ENCODE results near the gene PRR14L. TPM values are rescaled to one million over a fixed set of nuclear protein-coding genes. Genes with fewer than 3 reads are reported as not detected.

The PRR14L gene
- total RNA-seq, 1 donor from 2014 or later = 69.8 TPM

GRCh38 chr22:31647066-31647465 is 102.9 kb downstream of the PRR14L start:
- peaks cover 9% of the 10 kb centered on the region for H3K36me3 Mint-ChIP-seq (ENCODE audit: low read depth, unreplicated experiment)
- H3K9me3 Mint-ChIP-seq (ENCODE audit: unreplicated experiment) = no peaks in the 10 kb centered on the region
- Histone ChIP-seq H3K27ac (ENCODE audit: low read depth, low read length) (peak overlapping the region; percentile 97), H2AFZ (ENCODE audit: low read depth, low read length) (no peak overlapping the region), H3K4me1 (ENCODE audit: insufficient read depth, low read length) (peaks cover 36% of the 10 kb centered on the region), H4K20me1 (ENCODE audit: insufficient read depth, low read length) (peaks cover 7% of the 10 kb centered on the region), H3K4me3 (ENCODE audit: insufficient read depth, low read depth, low read length) (no peak overlapping the region), H3K9me3 (ENCODE audit: insufficient read depth, low read depth, low read length) (no peaks in the 10 kb centered on the region), H3K4me2 (ENCODE audit: low read length) (peak overlapping the region; percentile 50), H3K79me2 (ENCODE audit: insufficient read depth, low read length) (peaks cover 39% of the 10 kb centered on the region), H3K9ac (ENCODE audit: low read length) (peak overlapping the region; percentile 81), H3K27me3 (ENCODE audit: insufficient read depth, low read length) (no peaks in the 10 kb centered on the region), H3K36me3 (ENCODE audit: insufficient read depth, low read length) (no peaks in the 10 kb centered on the region)
- peaks cover 36% of the 10 kb centered on the region for H3K4me1 Mint-ChIP-seq (ENCODE audit: low read depth, unreplicated experiment)
- no peak overlapping the region for H3K4me3 Mint-ChIP-seq (ENCODE audit: unreplicated experiment)
- H3K27me3 Mint-ChIP-seq (ENCODE audit: low read depth, unreplicated experiment) = no peaks in the 10 kb centered on the region
- FAIRE-seq (no peak), DNase-seq (ENCODE audit: low read depth) (no peak)
- peak overlapping the region; percentile 97 for H3K27ac Mint-ChIP-seq (ENCODE audit: unreplicated experiment)
- TF ChIP-seq CTCF (IDR thresholded peaks at IDR 0.05; ENCODE audit: insufficient read depth, low read depth, low read length) (no peak), EZH2 (IDR thresholded peaks at IDR 0.05; ENCODE audit: insufficient read depth, low read length) (no peak)

- peaks cover 36% of the 10 kb centered on the region for H3K4me1 Mint-ChIP-seq (ENCODE audit: low read depth, unreplicated experiment)
- peak overlapping the region; percentile 97 for H3K27ac ChIP-seq (ENCODE audit: low read depth, low read length)
- H3K4me3 ChIP-seq (ENCODE audit: insufficient read depth, low read depth, low read length) = no peak overlapping the region
- no peaks in the 10 kb centered on the region for H3K9me3 Mint-ChIP-seq (ENCODE audit: unreplicated experiment)
- H2AFZ ChIP-seq (ENCODE audit: low read depth, low read length) = no peak overlapping the region
- H3K9ac ChIP-seq (ENCODE audit: low read length) = peak overlapping the region; percentile 81
- no peaks in the 10 kb centered on the region for H3K27me3 ChIP-seq (ENCODE audit: insufficient read depth, low read length)
- peaks cover 9% of the 10 kb centered on the region for H3K36me3 Mint-ChIP-seq (ENCODE audit: low read depth, unreplicated experiment)
- no peak for TF ChIP-seq CTCF (IDR thresholded peaks at IDR 0.05; ENCODE audit: insufficient read depth, low read depth, low read length)
- TF ChIP-seq EZH2 (IDR thresholded peaks at IDR 0.05; ENCODE audit: insufficient read depth, low read length) = no peak
- H3K27me3 Mint-ChIP-seq (ENCODE audit: low read depth, unreplicated experiment) = no peaks in the 10 kb centered on the region
- peaks cover 34% of the 10 kb centered on the region for H3K79me2 ChIP-seq (ENCODE audit: insufficient read depth, low read length)
- no peaks in the 10 kb centered on the region for H3K9me3 ChIP-seq (ENCODE audit: insufficient read depth, low read depth, low read length)
- peaks cover 10% of the 10 kb centered on the region for H4K20me1 ChIP-seq (ENCODE audit: insufficient read depth, low read length)
- DNase-seq (ENCODE audit: low read depth) (peak; percentile 99), FAIRE-seq (peak; percentile 39)
- no peaks in the 10 kb centered on the region for H3K36me3 ChIP-seq (ENCODE audit: insufficient read depth, low read length)
- peaks cover 36% of the 10 kb centered on the region for H3K4me1 ChIP-seq (ENCODE audit: insufficient read depth, low read length)
- peak overlapping the region; percentile 97 for H3K27ac Mint-ChIP-seq (ENCODE audit: unreplicated experiment)
- H3K4me2 ChIP-seq (ENCODE audit: low read length) = peak overlapping the region; percentile 50
- H3K4me3 Mint-ChIP-seq (ENCODE audit: unreplicated experiment) = no peak overlapping the region
Measured at GRCh38 chr22:31646186-31647019, 103.5 kb downstream of the PRR14L start.
